Bronchial epithelial cell (primary cell): ENCODE results near the gene CFAP299. TPM values are rescaled to one million over a fixed set of nuclear protein-coding genes. Genes with fewer than 3 reads are reported as not detected.

Experiments
- DNase-seq: peaks from one replicate; pipeline ENCODE4 v3.0.0-alpha.2; 2010; ENCODE audit warnings: low read depth
- FAIRE-seq: peaks from 2 replicates; lab custom pipeline; 2011; peaks lifted over from hg19 to GRCh38; lab: Jason Lieb, UNC
- H3K27me3 ChIP-seq: 2 replicates; pipeline ENCODE4 v1.5.1; 2011; ENCODE audit warnings: low read length; ENCODE audit not compliant: control insufficient read depth, insufficient read depth
- H3K36me3 ChIP-seq: 2 replicates; pipeline ENCODE4 v1.5.1; 2011; ENCODE audit warnings: low read length; ENCODE audit not compliant: control insufficient read depth, insufficient read depth
- H3K4me3 ChIP-seq: 2 replicates; pipeline ENCODE4 v1.5.1; 2011; ENCODE audit warnings: mild to moderate bottlenecking, low read depth, low read length, control low read depth
- CTCF ChIP-seq: IDR thresholded peaks from 2 replicates; pipeline ENCODE4 v1.5.1; 2011; ENCODE audit warnings: mild to moderate bottlenecking, moderate library complexity, low read length, control low read depth, inconsistent platforms; ENCODE audit not compliant: insufficient read depth, severe bottlenecking
- total RNA-seq: library from RNA; depleted of rRNA; stranded (reverse); fragments of >200 nt; gene quantifications from 2 replicates; pipeline ENCODE4 v1.2.1, GENCODE V29; 2014

Gene CFAP299
- total RNA-seq, 1 donor from 2014 or later = 0.26 TPM

- FAIRE-seq (no peak), DNase-seq (no peak)
- Histone ChIP-seq H3K36me3 (no peaks in the 10 kb centered on the region), H3K27me3 (no peaks in the 10 kb centered on the region), H3K4me3 (no peak overlapping the region)
- TF ChIP-seq CTCF = no peak
These were observed 415.7 kb downstream of the CFAP299 start for GRCh38 chr4:80751200-80751599.

- Histone ChIP-seq H3K27me3 (no peaks in the 10 kb centered on the region), H3K36me3 (no peaks in the 10 kb centered on the region), H3K4me3 (no peak overlapping the region)
- FAIRE-seq (no peak), DNase-seq (peak; percentile 72)
- no peak for TF ChIP-seq CTCF
These were observed 432.4 kb downstream of the CFAP299 start for GRCh38 chr4:80767944-80768343.

- TF ChIP-seq CTCF = no peak
- no peak overlapping the region for H3K4me3 ChIP-seq
- FAIRE-seq (no peak), DNase-seq (no peak)
- H3K36me3 ChIP-seq = no peaks in the 10 kb centered on the region
- no peaks in the 10 kb centered on the region for H3K27me3 ChIP-seq
These were observed 440.6 kb downstream of the CFAP299 start for GRCh38 chr4:80776168-80776567.

GRCh38 chr4:80781431-80781830 is 445.9 kb downstream of the CFAP299 start:
- DNase-seq (peak; percentile 6), FAIRE-seq (no peak)
- H3K27me3 ChIP-seq = no peaks in the 10 kb centered on the region
- H3K36me3 ChIP-seq = no peaks in the 10 kb centered on the region
- H3K4me3 ChIP-seq = no peak overlapping the region
- TF ChIP-seq CTCF = no peak

- FAIRE-seq = no peak
- no peaks in the 10 kb centered on the region for H3K36me3 ChIP-seq
- H3K27me3 ChIP-seq = no peaks in the 10 kb centered on the region
- H3K4me3 ChIP-seq = no peak overlapping the region
- no peak for TF ChIP-seq CTCF
- no peak for DNase-seq
These were observed 451.8 kb downstream of the CFAP299 start for GRCh38 chr4:80787306-80787705.

- no peak overlapping the region for H3K4me3 ChIP-seq
- DNase-seq = no peak
- no peaks in the 10 kb centered on the region for H3K36me3 ChIP-seq
- FAIRE-seq = no peak
- TF ChIP-seq CTCF = no peak
- no peaks in the 10 kb centered on the region for H3K27me3 ChIP-seq
These were observed 453.3 kb downstream of the CFAP299 start for GRCh38 chr4:80788798-80789197.
